DMS79 treated with DMSO at 0.1 percent for 48 hours (cell line): ENCODE measurements around the gene RALGPS1.

ENCODE experiments used
- DNase-seq: peaks from one replicate; lab custom pipeline; 2025; lab: John Stamatoyannopoulos, UW

The RALGPS1 gene

DNA sequence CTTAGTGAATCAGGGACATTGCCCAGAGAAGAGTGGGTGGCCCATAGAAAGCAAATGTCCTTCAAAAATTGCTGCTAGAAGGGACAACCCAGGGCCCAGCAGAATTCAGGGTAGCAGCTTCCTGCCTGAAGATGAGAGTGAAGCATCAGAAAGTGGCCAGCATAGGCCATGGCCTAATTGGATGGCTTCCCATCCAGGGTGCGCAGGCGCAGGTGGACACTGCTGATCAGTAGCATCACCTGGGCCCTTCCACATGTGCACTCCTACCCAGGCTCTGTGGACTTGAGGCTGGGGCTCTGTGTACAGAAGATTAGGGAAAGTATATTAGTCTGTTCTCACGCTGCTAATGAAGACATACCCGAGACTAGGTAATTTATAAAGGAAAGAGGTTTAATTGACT is 291.4 kb downstream of the RALGPS1 start:
- no peak for DNase-seq

GRCh38 chr9:127206666-127207065 is 292.1 kb downstream of the RALGPS1 start:
- DNase-seq = no peak

GRCh38 chr9:127207734-127208410 is 293.3 kb downstream of the RALGPS1 start:
- no peak for DNase-seq

DNA sequence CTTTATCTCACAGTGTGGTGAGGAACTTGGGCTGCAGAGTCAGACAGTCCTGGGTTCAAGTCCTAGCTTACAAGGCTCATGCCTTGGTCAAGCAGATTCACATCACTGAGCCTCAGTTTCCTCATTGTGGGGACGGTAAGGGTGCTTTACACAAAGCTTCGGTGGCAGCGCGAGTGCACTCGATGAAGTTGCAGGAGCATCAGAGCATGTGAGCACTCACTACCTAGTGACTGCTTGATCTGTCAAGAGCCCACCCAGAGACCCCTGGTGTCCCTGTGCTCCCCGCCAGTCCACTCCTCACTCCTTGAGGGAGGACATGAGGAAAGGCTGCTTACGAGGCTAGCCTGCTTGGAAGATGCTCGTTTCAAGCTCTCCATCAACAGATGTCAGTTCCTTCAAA is 293.8 kb downstream of the RALGPS1 start:
- DNase-seq = no peak

- DNase-seq = no peak
Measured at GRCh38 chr9:127209220-127209619, 294.6 kb downstream of the RALGPS1 start.

GRCh38 chr9:127209948-127210640 is 295.5 kb downstream of the RALGPS1 start:
- DNase-seq = no peak

DNA sequence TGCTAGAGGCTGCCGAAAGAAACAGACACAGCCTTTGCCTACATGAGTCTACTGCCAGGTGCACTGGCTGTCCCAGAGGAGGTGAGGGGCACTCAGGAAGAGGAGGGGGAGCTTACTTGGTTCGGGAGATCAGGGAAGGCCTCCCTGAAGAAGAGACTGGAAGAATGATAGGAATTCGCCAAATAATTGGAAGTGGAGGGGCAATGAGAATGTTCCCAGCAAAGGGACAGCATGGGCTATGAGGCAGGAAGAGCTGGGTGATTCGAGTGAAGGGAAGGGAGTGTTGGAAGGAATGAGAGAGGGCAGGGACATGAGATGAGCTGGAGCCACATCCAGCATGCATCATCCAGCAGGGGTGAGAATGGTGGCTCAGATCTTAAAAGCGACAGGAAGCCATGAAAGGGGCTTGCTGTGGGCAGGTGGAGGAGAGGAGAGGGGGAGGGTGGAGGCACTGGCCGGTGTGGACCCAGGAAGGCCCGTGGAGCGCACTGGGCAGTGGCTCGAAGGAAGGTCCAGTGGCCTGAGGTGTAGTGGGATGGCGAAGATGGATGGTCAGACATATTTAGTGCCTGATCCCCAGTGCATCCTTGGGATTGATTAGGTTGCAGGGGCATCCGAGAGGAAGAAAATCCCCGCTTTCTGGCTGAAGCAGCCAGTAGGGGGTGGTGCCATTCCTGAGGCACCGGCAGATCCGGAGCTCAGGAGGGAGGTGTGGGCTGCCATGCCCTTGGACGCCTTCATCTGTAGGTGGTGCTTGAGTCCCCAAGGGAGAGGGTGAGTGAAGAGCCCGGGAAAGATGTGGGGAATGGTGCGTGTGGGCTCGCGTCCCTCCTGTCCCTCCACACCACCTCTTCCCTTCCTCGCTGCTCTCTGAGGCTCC is 296.5 kb downstream of the RALGPS1 start:
- no peak for DNase-seq

DNA sequence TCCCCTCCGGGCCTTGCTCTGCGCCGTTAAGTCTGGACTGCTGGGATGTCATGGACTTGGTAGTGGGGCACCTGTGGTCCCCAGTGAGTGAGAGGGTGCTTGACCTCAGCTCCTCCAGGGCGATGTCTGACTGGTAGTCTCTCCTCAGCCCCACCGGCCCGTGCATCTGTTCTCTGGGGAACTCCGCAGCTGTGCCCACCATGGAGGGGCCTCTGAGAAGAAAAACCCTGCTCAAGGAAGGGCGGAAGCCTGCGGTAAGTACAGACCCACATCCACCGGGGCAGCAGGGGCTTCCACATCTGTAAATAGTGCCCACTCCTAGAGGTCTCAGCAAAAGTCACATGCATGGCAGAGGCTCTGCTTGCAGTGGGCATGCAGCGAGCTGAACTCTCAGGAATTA is 297.4 kb downstream of the RALGPS1 start:
- DNase-seq = no peak

- DNase-seq = no peak
Measured at GRCh38 chr9:127212453-127212852, 297.9 kb downstream of the RALGPS1 start.

DNA sequence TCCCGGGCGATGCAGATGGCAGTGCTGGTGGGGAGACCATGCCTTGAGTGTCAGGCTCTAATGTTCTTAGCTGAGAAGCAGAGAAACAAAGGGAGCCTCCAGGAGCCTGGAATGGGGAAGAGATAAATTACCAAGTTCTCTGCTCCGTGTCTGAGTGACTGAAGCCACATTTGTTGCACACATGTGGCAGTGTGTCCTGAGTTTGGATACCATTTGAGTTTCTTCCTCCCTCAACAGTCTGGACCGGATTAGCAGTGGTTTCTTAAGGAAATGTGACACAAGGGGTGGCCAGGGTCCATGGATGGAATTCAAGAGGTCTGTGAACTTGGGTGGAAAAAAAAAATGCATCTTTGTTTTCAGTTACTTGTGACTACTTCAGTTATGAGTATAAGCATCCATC is 299.3 kb downstream of the RALGPS1 start:
- DNase-seq = no peak

GRCh38 chr9:127214421-127215267 is 300.1 kb downstream of the RALGPS1 start:
- DNase-seq = peak; percentile 65

DNA sequence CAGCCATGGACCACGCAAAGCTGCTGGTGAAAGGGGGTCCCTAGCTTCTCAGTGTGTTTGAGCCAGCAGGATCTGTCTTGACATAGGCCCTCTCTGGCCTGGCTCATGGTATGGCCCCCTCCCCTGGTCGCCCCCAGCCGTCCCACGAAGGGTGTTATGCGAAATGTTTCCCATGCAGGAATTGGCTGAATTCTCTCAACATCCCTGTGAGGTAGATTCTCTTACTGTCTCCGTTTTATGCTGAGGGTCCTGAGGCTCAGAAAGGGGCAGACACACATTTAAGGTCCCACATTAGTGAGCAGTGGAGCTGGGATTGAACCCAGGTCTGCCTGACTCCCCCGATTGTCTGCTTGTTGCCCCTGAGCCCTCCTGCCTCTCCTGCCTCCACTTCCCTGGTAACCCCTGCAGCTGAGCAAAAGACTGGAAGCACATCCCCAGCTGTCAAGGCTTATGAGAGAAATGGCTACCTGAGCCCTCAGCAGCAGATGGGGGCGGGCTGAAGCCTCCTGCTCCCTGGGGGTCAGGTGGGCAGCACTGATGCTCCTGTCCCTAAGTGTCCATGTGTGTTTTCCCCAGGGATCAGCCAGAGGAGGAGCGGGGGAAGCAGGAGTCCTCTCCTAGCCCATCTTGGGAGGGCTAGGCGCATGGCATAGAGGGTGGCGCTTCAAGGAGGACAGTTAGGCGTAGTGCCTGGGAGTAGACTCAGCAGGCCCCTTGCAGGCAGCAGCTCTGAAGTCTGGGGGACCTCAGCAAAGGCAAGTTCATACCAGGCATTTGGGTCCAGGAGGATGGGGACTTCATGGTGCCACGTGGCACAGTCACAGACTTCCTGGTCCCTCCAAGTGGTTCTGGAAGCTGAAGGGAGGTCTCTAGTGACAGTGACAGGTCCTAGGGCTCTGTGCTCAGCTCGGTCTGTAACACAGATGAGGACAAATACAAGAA is 301.0 kb downstream of the RALGPS1 start:
- no peak for DNase-seq

GRCh38 chr9:127216210-127216887 is 301.8 kb downstream of the RALGPS1 start:
- no peak for DNase-seq

GRCh38 chr9:127216888-127217217 is 302.3 kb downstream of the RALGPS1 start:
- no peak for DNase-seq

GRCh38 chr9:127218818-127219217 is 304.2 kb downstream of the RALGPS1 start:
- DNase-seq = no peak

DNA sequence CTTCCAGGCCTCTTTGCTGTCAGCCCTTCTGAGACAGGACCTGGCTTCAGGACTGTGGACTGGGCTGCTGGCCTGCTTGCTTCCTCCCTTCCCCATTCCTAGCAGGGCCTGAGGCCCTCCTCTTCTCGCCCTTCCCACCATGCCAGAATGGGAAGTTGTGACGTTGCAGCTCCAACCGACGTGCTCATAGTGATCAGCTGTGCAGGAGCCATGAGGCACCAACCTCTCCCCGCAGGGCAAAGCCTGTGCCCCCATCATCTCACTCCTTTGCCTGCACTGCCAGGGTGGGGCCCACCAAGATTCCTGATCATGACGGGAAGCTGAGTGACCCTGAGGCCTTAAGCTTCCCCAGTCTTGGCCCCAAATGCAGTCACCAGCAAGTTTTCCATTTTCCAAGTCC is 304.9 kb downstream of the RALGPS1 start:
- DNase-seq = no peak

- no peak for DNase-seq
Measured at GRCh38 chr9:127221695-127222094, 307.1 kb downstream of the RALGPS1 start.

GRCh38 chr9:127222388-127223095 is 308.0 kb downstream of the RALGPS1 start:
- no peak for DNase-seq

DNA sequence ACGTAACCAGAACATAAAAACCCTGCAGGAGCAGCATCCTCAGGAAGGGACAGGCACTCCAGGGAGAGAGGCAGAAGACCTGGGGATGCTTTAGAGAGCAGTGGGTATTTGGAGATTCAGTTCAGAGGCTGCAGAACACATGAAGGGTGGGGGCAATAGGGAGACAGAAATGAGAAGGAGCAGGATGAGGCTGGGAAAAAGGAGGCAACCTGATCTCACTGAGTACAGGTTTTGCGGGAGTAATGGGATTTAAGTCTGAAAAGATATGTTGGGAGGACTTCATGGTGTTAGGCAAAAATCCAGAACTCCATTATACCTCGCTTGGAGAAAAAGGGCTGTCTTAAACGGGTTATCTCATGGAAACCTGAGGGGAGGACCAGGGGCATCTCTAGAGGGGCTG is 308.7 kb downstream of the RALGPS1 start:
- DNase-seq = no peak

DNA sequence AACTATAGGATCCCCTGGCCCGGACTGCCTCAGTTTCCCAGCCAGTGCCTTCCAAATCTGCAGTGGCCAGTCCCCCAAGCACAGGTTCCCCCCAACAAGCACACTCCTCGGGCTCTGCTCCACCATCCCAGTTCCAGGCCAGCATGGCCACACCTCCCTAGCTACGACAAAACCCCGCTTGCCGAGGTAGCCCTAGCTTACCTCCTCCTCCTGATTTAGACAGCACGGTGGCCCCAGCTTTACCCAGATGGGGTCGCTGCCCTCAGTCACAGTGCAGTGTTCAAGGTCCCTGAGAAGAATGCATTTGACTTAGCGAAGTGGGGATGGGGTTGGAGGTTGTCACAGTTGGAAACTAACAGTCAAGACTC is 309.2 kb downstream of the RALGPS1 start:
- DNase-seq = no peak
